Common myeloid progenitor, CD34-positive (primary cell): ENCODE measurements around the gene SPNS3.

ENCODE experiments used
- CTCF ChIA-PET: fragments of 350-600 bp; sonication (Branson Sonifier 250); formaldehyde crosslinking; loops from one replicate; lab custom pipeline; 2021; ENCODE audit warnings: antibody characterized with exemption; lab: Charles Lee
- POLR2A ChIA-PET: fragments of 350-600 bp; sonication (Branson Sonifier 250); formaldehyde crosslinking; loops from one replicate; lab custom pipeline; 2021; ENCODE audit warnings: antibody characterized with exemption; lab: Charles Lee
- DNase-seq, 3 donors: peaks; one replicate each; pipeline versions ENCODE4 v3.0.0 to v3.0.0-alpha.2; 2013
- H3K27ac ChIP-seq, 2 experiments: 1 replicate in 1 of 2; 2 replicates in 1 of 2; pipeline ENCODE4 v1.7.0; 2013; ENCODE audit warnings: inconsistent platforms in 2 of 2, low read length in 2 of 2, mild to moderate bottlenecking in 2 of 2, low read depth in 1 of 2, moderate library complexity in 1 of 2; ENCODE audit not compliant: severe bottlenecking in 2 of 2, insufficient read depth in 1 of 2, poor library complexity in 1 of 2
- H3K27me3 ChIP-seq, 5 experiments: replicated peaks in 2 of 5; 1 replicate in 3 of 5; 2 replicates in 2 of 5; pipeline versions ENCODE4 v1.6.1 to v1.7.0; 2013; ENCODE audit warnings: low read length in 4 of 5, mild to moderate bottlenecking in 2 of 5, moderate library complexity in 2 of 5, inconsistent platforms in 1 of 5; ENCODE audit not compliant: insufficient read depth in 5 of 5, control insufficient read depth in 4 of 5
- H3K36me3 ChIP-seq, 4 experiments: 1 replicate in 2 of 4; 2 replicates in 2 of 4; pipeline versions ENCODE4 v1.6.1 to v1.7.0; 2013; ENCODE audit warnings: low read length in 3 of 4, control low read depth in 1 of 4, mild to moderate bottlenecking in 1 of 4; ENCODE audit not compliant: control insufficient read depth in 4 of 4, insufficient read depth in 4 of 4
- H3K4me1 ChIP-seq, 4 experiments: 1 replicate in 3 of 4; 2 replicates in 1 of 4; pipeline versions ENCODE4 v1.6.1 to v1.7.1; 2013; ENCODE audit warnings: low read length in 3 of 4, mild to moderate bottlenecking in 3 of 4, control low read depth in 1 of 4, inconsistent platforms in 1 of 4, moderate library complexity in 1 of 4; ENCODE audit not compliant: control insufficient read depth in 4 of 4, insufficient read depth in 4 of 4; ENCODE audit errors: control extremely low read depth in 1 of 4
- H3K4me3 ChIP-seq, 7 experiments: 1 replicate in 4 of 7; 2 replicates in 3 of 7; pipeline versions ENCODE4 v1.5.1 to v1.7.0; 2013; ENCODE audit warnings: mild to moderate bottlenecking in 7 of 7, low read length in 6 of 7, moderate library complexity in 6 of 7, inconsistent platforms in 2 of 7, low read depth in 2 of 7, control low read depth in 1 of 7; ENCODE audit not compliant: insufficient read depth in 4 of 7, control insufficient read depth in 1 of 7; ENCODE audit errors: extremely low read depth in 1 of 7
- H3K9me3 ChIP-seq, 5 experiments: 1 replicate in 4 of 5; 2 replicates in 1 of 5; pipeline versions ENCODE4 v1.6.1 to v1.7.1; 2013; ENCODE audit warnings: low read length in 4 of 5, mild to moderate bottlenecking in 2 of 5, inconsistent platforms in 1 of 5, low read depth in 1 of 5, moderate library complexity in 1 of 5; ENCODE audit not compliant: control insufficient read depth in 4 of 5, insufficient read depth in 2 of 5; ENCODE audit errors: control extremely low read depth in 1 of 5
- WGBS: methylation state at CpG from one replicate; pipeline ENCODE4 v1.1.5; 2013; ENCODE audit not compliant: insufficient coverage; 5-methylcytosine and 5-hydroxymethylcytosine counted together

SPNS3 gene

GRCh38 chr17:4479982-4480751, 46.4 kb downstream of the SPNS3 start:
- H3K9me3 ChIP-seq: no peaks in the 10 kb centered on the region
- 53% methylated on average over 10 of the region's 13 CpGs for WGBS
- POLR2A ChIA-PET: interaction anchor here (1.1 to 1.5 kb wide), 2 partner anchors 24 to 35 kb away, joined by 3 read pairs; no protein-coding TSS in a partner anchor

GRCh38 chr17:4480929-4481898, 47.5 kb downstream of the SPNS3 start:
- Histone ChIP-seq H3K9me3 (no peaks in the 10 kb centered on the region), H3K27me3 (no peaks in the 10 kb centered on the region), H3K4me3 (peak overlapping the region in 5 of 7 experiments; percentile 22 to 59 (median 43)), H3K27ac (peak overlapping the region; percentile 8 to 40), H3K36me3 (peaks cover 0 to 17% (median 0%) of the 10 kb centered on the region in 4 experiments), H3K4me1 (peaks cover 0 to 68% (median 59%) of the 10 kb centered on the region in 4 experiments)
- DNase-seq: peak; percentile 33 to 74 (median 56)
- 14% methylated on average over 9 of the region's 14 CpGs for WGBS
- POLR2A ChIA-PET: interaction anchor here (0.8 to 1.5 kb wide), 6 partner anchors 19 to 47 kb away, joined by 3 to 5 read pairs (median 3); partner anchors contain the start of gene SPNS3
- CTCF ChIA-PET: interaction anchor here (0.6 to 4.1 kb wide), 9 partner anchors 11 to 61 kb away, joined by 3 to 24 read pairs (median 4); partner anchors contain the start of gene SPNS2

More at GRCh38 chr17:4479982-4480751, 46.4 kb downstream of the SPNS3 start:
- Histone ChIP-seq H3K4me3 (peak overlapping the region in 3 of 7 experiments; percentile 22 to 59 (median 47)), H3K27me3 (no peaks in the 10 kb centered on the region), H3K4me1 (peaks cover 0 to 60% (median 48%) of the 10 kb centered on the region in 4 experiments), H3K27ac (peak overlapping the region in 1 of 2 experiments; percentile 40), H3K36me3 (peaks cover 0 to 17% (median 0%) of the 10 kb centered on the region in 4 experiments)
- DNase-seq: no peak
- CTCF ChIA-PET: interaction anchor here (0.8 to 4.1 kb wide), 5 partner anchors 10 to 60 kb away, joined by 3 to 24 read pairs (median 7); partner anchors contain the start of gene SPNS2

GRCh38 chr17:4482338-4483011, 48.7 kb downstream of the SPNS3 start:
- POLR2A ChIA-PET: interaction anchor here (0.8 to 1.1 kb wide), 2 partner anchors 10 to 19 kb away, joined by 3 to 4 read pairs; no protein-coding TSS in a partner anchor
- WGBS: 90% methylated on average over 13 of the region's 16 CpGs
- H3K36me3 ChIP-seq: peaks cover 0 to 25% (median under 1%) of the 10 kb centered on the region in 4 experiments
- no peaks in the 10 kb centered on the region for H3K9me3 ChIP-seq
- DNase-seq: no peak
- peaks cover 0 to 78% (median 65%) of the 10 kb centered on the region in 4 experiments for H3K4me1 ChIP-seq
- H3K27ac ChIP-seq: no peak overlapping the region
- CTCF ChIA-PET: interaction anchor here (0.6 to 4.1 kb wide), 10 partner anchors 9 to 62 kb away, joined by 3 to 24 read pairs (median 4); partner anchors contain the start of gene SPNS2
- H3K27me3 ChIP-seq: no peaks in the 10 kb centered on the region
- H3K4me3 ChIP-seq: no peak overlapping the region

- H3K27ac ChIP-seq: no peak overlapping the region
- ChIA-PET POLR2A (no interaction called here), CTCF (interaction anchor here (1.0 to 4.1 kb wide), 8 partner anchors 8 to 62 kb away, joined by 3 to 24 read pairs (median 4); partner anchors contain the start of gene SPNS2)
- WGBS: 90% methylated on average over 13 of the region's 13 CpGs
- H3K36me3 ChIP-seq: peaks cover 0 to 30% (median 2%) of the 10 kb centered on the region in 4 experiments
- H3K9me3 ChIP-seq: no peaks in the 10 kb centered on the region
- peaks cover 0 to 85% (median 70%) of the 10 kb centered on the region in 4 experiments for H3K4me1 ChIP-seq
- H3K4me3 ChIP-seq: no peak overlapping the region
- no peaks in the 10 kb centered on the region for H3K27me3 ChIP-seq
- no peak for DNase-seq
Observed at GRCh38 chr17:4483012-4483840, 49.5 kb downstream of the SPNS3 start.

- Histone ChIP-seq H3K4me1 (peaks cover 0 to 66% (median 53%) of the 10 kb centered on the region in 4 experiments), H3K27me3 (no peaks in the 10 kb centered on the region), H3K4me3 (peak overlapping the region in 5 of 7 experiments; percentile 29 to 70 (median 44)), H3K9me3 (no peaks in the 10 kb centered on the region), H3K36me3 (peaks cover 0 to 35% (median 2%) of the 10 kb centered on the region in 4 experiments), H3K27ac (peak overlapping the region in 1 of 2 experiments; percentile 49)
- ChIA-PET CTCF (interaction anchor here (1.8 kb wide), 1 partner anchor 65 kb away, joined by 9 read pairs; no protein-coding TSS in a partner anchor), POLR2A (interaction anchor here (0.8 to 1.6 kb wide), 3 partner anchors 13 to 16 kb away, joined by 3 read pairs; partner anchors contain the start of gene SPNS2)
- peak; percentile 38 to 80 (median 72) for DNase-seq
- WGBS: 45% methylated on average over 21 of the region's 31 CpGs
Observed at GRCh38 chr17:4485676-4486646, 52.2 kb downstream of the SPNS3 start.
